GM12865 (cell line): ENCODE data around the gene ZBTB2.

Experiments
- DNase-seq: peaks from one replicate; pipeline ENCODE4 v3.0.0; 2010; ENCODE audit warnings: low read depth
- H3K4me3 ChIP-seq: 2 replicates; pipeline ENCODE4 v1.5.1; 2011; ENCODE audit warnings: mild to moderate bottlenecking, low read depth, low read length, control low read depth
- CTCF ChIP-seq: IDR thresholded peaks from 2 replicates; pipeline ENCODE4 v1.5.1; 2011; ENCODE audit warnings: low read length, control low read depth, low read depth, inconsistent platforms; ENCODE audit not compliant: insufficient read depth; ENCODE audit errors: missing control alignments

The ZBTB2 gene

GRCh38 chr6:151417477-151417876 is 26.1 kb upstream of the ZBTB2 start:
- no peak for TF ChIP-seq CTCF
- DNase-seq, result no peak
- no peak overlapping the region for H3K4me3 ChIP-seq

- TF ChIP-seq CTCF, result no peak
- no peak for DNase-seq
- no peak overlapping the region for H3K4me3 ChIP-seq
Measured at GRCh38 chr6:151414641-151415260, 23.4 kb upstream of the ZBTB2 start.

GRCh38 chr6:151413372-151414145 is 22.2 kb upstream of the ZBTB2 start:
- DNase-seq, result no peak
- H3K4me3 ChIP-seq, result no peak overlapping the region
- no peak for TF ChIP-seq CTCF

DNA sequence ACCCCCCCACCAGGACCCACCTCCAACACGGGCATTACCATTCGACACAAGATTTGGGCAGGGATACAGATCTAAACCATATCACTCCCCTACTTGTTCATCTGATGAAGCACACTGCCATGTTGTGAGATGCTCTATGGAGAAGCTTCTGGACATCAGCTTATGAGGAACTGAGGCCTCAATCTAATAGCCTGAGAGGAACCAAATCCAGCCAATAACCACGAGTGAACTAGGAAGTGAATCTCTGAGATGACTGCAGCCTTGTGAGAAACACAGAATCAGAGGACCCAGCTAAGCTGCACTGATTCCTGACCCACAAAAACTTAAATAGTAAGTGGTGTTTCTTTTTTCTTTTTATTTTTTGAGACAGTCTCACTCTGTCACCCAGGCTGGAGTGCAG is 21.6 kb upstream of the ZBTB2 start:
- no peak for TF ChIP-seq CTCF
- no peak for DNase-seq
- no peak overlapping the region for H3K4me3 ChIP-seq

DNA sequence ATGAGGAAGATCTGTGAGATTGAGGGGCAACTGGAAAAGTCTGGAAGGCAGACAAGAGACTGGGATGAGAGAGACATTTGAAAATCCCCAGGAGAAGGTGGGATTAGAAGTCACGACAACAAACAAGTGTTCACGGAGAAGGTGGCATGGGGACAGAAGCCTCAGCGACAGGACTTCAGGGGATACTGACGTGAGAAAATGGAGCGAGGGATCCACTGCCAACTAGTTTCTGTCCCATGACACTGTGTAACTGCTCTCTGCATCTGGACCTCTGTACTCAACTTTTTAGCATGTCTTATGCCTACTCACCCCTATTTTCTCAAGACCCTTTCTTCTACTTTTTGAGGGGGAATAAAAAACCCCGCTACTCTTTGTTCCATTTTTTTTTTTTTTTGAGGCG is 18.3 kb upstream of the ZBTB2 start:
- no peak for TF ChIP-seq CTCF
- H3K4me3 ChIP-seq, result no peak overlapping the region
- DNase-seq, result no peak

- TF ChIP-seq CTCF, result no peak
- H3K4me3 ChIP-seq, result no peak overlapping the region
- no peak for DNase-seq
Measured at GRCh38 chr6:151409260-151409659, 17.9 kb upstream of the ZBTB2 start.
